DMS114 treated with DMSO at 0.1 percent for 48 hours (cell line): ENCODE results near the gene PPARA.

Source experiments
- DNase-seq: peaks from one replicate; lab custom pipeline; 2025; ENCODE audit not compliant: unreplicated experiment; lab: John Stamatoyannopoulos, UW

PPARA gene

DNA sequence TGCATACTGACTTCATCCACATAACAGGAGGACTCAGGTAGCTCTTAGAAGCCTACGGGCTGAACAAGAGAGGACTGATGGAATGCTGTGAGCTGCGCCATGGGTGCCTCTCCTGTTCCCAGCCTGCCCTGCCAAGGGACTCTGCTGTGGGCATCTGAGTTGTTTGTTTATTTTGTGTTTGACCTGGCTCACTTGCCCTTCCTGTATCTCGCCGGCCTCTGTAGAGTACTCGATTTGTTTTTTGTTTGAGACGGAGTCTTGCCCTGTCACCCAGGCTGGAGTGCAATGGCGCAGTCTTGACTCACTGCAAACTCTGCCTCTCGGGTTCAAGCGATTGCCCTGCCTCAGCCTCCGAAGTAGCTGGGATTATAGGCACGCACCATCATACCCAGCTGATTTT is 119.2 kb downstream of the PPARA start:
- DNase-seq, result no peak

DNA sequence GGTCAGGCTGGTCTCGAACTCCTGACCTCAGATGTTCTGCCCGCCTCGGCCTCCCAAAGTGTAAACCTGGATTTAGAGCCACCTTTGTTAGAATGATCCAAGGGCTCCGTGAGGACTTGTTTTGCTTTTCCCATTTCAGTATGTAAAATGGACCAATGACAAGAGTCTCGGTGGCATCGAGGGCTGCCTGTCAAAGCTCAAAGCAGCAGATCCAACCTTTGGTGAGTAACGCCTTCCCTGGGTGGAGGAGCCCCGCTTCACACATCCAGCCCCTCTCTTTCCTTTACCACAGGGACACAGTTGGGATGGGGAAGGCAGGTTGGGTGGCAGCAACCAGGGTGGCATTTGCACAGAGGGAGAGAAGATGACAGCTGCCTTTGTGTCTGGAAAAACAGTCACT is 121.9 kb downstream of the PPARA start:
- DNase-seq, result no peak

DNA sequence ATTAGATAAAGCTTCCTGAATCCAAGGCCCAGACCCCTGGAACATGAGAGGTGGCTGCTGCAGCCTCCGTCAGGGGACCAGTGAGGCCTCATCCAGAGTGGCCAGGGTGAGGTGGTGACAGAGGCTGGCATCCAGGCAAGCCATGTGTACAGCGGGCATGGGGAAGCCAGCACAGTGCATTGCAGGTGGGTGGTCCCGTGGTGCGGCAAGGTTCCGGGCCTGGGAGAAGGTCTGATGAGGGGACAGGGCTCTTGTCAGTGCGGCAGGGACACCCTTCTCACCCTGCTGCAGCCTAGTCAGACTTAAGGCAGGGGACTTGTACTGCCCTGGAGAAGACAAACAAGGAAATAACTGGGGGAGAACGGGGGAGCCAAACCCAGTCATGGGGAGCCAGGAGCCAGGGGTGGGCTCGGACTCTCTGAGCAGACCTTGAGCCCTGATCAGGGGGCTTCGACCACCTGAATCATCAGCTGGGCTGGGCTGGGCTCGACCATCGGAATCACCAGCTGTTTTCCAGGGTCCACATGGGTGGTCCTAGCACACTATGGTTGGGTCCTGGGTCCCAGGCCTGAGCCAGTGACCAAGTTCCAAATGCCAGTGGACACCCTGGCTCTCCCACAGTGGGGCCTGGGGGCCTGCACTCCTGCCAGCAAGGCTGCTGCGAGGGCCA is 122.6 kb downstream of the PPARA start:
- DNase-seq, result no peak

DNA sequence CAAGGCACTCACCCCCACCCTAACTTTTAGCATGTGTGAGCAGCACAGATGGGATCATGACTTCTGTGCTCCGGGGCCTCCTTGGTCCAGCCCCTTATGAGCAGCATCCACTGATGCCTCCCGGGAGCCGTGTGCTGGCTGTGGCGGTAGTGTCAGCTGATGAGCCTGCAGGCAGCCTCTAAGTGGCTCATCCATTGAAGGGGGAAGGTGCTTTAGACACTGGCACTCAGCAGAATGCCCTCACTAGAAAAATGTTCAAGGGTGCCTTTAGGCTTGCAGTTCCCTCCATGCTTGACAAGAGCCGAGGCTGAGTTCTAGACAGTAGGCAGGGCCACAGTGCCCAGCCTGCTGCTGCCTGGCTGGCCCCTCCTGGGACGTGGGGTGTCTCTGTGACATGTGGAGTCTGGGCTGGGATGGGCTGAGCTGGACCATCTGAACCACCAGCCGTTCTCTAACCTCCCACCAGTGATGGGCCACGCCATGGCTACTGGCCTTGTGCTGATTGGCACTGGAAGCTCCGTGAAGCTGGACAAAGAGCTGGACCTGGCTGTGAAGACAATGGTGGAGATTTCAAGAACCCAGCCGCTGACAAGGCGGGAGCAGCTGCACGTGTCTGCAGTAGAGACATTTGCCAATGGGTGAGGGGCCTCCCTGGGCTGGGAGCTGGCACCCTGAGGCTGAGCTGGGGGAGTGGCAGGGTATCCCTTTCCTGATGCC is 123.3 kb downstream of the PPARA start:
- DNase-seq, result no peak

DNA sequence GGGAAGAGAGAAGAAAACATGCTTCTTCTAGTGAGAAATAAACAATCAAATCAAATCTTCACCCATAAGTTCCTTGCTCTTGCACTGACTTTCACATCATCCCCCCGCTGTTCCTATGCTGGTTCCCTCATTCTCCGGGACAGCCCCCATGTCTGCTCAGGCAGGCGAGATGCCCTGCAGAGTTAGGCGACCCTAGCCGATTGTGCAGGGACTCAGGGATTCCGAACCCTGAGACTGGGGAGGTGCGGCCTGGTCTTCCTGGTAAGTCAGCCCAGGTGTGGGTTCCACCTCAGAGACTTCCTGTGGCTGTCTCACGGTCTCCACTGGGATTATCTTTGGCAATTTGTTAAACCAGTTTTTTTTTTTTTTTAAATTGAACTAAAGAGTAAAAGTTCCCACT is 124.1 kb downstream of the PPARA start:
- DNase-seq, result no peak

DNA sequence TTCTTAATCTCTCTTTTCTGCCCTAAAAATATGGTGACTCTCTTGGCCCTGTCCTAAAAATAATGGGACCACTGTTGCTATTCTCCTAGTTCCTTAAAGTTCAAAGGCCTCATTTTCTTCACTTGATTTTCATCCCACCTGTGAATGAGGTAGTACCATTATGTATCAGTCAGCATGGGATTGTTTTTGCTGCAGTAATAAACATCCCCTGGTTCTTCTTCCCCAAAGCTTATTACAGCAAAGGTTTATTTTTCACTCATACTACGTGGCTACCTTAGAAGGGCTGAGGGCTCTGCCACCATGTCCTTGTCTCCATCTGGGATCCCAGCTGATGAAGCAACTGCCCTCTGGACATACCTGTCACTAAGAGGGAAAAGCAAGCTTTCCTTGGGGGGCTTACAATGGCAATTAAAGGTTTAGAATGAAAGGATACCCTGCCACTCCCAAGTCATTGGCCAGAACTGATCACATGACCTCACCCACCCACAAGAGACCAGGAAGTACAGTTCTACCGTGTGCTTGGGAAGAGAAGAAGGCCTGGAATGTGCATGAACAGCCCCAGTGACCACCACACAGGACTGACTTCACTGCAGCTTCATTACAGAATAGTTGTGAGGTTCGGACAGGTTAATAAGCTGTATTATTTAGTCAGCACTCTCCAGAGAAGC is 125.3 kb downstream of the PPARA start:
- no peak for DNase-seq

DNA sequence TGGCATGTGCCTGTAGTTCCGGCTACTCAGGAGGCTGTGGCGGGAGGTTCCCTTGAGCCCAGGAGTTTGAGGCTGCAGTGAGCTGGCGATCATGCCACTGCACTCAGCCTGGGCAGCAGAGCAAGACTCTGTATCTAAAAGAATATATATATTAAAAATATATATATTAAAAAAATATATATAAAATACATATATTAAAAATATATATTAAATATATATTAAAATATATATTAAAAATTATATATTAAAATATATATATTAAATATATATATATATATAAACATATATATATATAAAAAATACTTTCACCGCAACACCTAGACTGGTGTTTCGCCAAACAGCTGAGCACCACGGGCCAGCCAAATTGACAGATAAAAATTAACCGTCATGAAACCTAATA is 126.2 kb downstream of the PPARA start:
- no peak for DNase-seq

DNA sequence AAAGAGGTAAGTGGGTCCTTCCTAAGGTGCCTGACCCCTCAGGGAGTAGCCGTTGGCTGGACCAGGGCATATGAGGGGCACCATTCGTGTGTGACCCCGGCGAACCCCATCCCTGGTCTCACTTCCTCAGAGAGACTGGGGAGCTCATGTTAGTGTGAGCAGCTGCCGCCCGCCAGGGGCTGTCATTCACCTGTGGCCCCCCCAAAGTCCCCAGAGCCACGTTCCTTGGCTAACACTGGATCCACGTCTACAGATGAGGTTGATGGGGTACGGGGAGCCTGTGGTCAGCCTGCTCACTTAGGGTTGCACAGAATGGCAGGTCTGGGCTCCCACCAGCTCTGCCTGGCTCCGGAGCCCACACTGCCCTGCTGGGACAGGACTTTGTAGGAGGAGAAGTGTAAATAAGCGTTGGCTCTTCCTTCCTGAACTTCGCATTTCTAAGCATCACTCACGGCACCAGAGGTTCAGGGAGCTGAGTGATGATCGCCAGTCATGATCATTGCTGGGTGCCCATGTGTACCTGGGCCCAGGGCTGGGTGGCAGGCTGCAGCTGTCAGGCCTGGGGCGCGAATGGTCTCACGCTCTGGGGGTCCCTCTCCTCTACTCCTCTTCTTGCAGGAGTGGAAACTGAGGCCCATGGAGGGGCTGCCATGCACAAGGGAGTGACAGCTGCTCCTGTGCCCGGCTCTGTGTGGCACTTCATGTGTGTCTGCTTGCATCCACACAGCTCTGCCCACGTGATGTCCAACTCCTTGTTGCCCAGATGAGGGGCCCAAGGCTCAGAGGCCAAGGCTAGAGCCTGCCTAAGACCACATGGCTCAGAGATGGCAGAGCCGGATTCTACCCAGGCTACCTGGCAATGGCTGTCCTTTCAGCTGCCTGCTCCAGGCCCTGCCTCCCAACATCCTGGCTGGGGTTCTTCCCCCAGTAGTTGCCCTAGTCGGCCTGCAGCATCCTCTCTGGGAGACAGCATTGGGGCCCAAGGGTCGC is 128.6 kb downstream of the PPARA start:
- no peak for DNase-seq

DNA sequence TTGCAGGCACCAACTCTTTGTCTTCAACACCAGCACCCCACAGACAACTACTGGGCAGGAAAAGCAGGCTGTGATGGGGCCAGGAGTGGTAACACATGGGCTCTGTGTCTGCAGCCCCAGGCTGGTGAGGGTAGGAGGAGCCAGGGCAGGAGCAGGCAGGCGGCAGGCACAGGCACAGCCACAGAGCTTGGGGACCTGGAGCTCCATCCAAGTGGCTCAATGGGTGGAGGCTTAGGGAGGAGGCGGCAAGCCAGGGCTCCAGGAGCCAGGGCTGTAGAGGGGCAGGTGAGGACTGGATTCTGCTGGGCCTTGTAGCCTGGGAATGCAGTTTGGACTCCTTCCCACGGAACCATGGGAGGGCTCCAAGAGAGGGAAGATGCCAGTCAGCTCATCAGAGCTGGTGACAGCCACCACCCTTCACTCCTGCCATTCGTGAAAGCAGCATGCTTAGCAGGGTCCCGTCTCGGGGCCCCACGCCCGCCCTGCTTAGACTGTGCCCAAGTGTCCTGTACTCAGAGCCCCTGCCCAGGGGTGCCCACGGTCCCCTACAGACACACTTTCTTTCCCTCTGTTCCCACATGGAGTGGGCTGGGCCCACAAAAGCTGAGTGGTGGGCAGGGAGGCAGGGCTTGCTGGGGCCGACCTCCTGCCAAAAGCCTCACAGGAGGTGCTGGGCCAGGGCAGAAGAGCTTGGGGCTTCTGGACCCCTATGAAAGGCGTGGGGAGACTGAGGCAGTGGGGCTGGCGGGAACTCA is 129.9 kb downstream of the PPARA start:
- DNase-seq, result no peak

DNA sequence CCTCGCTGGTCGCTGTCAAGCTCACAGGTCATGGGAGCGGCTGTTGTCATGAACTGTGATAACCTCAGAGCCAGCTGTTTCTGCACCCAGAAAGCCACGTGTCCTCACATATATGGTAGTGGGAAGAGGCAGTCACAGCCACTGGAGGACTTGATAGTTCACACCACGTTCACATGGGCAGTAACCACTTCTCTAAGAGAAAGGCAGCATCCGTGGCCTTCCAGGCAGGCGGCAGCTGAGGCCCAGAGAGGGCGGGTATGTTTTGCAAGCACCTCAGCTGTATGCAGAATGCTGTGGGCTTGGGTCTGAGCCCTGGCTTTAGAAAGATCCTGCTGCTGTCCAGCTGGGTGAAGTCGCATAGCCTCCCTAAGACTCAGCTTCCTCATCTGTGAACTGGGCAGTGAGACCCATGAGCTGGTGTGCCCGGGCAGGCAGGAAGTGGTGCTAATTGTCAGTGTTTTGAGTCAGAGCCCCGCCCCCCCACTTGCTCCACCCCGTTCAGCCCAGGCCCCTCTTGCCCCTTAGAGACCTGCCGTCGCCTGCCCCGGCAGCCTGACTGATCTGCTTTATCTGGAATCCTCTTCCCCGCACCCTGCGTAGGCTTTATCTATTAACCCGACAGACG is 130.8 kb downstream of the PPARA start:
- no peak for DNase-seq

DNA sequence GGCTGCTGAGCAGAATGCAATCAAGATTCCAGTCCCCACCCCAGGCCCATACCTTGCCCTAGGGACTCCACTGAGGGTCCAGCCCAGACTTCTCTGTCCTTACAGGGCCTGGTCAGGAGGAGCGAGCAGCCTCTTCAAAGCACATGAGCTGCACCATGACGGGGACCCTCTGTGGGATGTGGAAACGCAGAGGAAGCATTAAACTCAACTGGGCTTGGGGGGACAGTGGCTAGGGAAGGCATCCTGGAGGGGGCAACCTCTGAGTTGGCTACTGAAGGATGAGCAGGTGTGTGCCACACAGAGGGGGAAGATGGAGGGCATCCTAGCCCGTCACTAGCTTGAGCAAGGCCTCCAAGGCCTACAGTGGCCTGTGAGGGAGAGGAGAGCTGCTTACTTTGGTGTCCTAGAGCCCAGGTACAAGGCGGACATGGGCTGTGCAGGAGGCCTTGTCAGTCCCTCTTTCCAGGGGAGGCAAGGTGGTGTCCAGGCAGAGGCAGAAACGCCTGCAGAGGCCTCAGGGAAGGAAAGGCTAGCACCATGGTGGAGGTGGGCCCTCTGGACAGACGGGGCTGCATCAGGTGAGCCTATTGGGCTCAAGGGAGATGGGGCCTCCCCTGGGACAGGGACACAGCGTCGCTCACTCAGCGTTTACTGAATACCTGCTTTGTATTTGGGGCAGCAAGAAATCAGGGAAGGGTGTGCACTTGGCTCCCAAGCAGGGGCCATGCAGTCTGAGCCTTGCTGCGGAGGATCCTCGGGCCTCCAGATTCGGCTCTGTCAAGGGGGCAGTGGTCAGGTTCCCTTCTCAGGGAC is 131.7 kb downstream of the PPARA start:
- DNase-seq, result no peak

DNA sequence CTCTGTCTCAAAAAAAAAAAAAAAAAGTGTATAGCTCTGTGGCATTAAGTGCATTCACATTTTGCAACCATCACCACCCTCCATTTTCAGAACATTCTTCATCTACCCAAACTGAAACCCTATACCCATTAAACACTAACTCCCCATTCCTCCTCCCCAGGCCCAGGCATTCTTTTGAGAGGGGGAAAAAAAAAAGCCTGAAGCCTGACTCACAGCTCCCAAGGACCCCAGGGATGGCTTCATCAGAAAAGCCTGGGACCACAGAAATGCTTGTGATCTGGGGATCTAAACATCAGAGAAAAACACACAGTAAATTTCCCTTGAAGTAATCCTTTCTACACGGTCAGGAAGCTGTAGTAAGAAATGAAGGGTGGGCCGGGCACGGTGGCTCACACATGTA is 135.7 kb downstream of the PPARA start:
- no peak for DNase-seq

DNA sequence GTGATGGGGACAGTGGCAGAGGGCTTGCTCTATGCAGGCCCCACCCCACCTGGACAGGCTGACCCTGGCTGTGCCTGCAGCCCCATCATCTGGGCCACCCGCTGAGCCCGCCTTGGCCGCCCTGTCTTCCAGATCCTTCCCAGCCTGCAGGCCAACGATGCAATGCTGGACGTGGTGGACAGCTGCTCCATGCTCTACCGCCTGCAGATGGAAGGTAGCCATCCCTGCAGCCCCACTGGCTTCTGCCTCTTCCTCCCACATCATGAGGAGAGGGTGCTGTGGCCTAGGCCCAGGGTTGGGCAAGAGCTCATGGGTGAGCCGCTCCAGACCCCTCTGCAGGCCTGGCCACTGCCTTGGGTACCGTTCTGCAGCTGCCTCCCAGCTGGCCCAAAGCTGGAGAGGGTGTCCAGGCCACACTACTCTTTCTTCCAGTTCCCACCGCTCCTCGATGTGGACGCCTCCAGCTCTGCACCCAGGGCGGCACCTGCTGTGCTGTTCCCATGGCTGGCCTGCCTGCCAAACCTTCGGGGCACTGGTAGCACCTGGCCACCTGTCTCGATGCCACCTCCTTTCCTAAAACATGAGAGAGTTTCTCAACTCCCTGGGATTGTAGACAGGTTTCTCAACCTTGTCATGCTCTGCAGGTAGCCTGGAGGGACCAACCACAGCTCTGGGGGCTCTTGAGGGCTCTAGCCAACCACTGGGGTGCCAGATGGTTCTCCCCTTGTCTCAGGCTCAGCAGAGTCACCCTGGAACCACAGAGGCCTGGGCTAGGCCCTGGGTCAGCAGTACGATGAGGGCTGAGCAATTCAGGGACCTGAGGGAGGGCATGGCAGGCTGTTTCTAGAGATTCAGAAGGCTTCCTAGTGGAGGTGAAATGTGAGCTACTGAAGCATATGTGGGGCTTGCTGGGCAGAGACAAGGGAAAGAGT is 136.9 kb downstream of the PPARA start:
- DNase-seq, result no peak

DNA sequence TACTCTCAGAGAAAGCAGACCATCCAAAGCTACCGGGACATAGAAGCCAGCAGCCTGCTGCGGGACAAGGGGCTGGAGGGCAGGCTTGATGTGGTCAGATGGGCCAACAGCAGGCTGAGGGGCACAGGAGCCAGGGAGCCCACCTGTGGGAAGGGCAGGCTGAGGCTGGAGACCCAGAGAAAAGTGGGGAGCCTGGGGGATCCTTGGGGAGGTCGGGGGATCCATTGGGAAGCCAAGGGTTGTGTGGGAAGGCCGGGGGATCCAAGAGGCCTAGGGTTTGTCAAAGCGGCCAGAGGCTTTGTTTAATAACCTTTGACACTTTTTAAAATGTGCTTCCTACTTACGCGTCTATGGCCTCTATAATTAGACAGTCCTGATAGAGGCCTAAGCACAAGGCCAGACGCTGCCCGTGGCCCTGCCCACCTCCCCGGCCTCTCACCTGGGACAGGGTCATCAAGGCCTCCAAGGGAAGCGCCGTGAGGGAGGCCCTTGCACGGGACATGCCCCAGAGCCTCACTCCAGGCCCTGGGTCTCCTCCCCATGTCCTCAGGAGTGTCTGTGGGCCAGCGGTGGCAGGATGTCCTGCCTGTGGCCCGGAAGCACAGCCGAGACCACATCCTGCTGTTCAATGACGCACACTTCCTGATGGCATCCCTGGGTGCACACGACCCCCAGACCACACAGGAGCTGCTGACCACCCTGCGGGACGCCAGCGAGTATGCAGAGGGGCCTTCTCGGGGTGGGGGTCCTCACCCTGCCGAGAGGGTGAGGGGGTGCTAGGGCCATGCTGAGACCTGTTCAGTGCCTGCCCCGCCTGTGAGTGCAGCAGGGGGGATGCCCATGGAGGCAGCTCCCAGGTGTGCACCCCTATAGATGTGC is 137.8 kb downstream of the PPARA start:
- no peak for DNase-seq

DNA sequence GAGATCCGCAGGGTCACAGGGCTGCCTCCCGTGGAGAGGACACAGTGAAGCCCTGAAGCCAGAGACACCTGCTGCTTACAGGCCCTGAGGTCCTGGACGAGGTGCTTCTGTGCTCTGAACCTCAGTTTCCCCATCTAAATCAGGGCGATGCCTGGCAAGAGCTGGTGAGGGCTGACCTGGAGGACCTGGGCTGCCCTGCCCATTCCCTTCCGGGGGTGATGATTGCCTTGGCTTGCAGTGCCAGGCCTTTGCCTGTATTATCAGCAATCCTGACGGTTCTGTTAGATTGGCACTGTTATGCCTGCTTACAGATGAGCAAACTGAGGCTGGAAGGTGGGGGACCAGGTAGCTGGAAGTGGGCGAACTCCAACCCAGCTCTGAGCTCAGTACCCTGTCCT is 138.5 kb downstream of the PPARA start:
- DNase-seq, result no peak

DNA sequence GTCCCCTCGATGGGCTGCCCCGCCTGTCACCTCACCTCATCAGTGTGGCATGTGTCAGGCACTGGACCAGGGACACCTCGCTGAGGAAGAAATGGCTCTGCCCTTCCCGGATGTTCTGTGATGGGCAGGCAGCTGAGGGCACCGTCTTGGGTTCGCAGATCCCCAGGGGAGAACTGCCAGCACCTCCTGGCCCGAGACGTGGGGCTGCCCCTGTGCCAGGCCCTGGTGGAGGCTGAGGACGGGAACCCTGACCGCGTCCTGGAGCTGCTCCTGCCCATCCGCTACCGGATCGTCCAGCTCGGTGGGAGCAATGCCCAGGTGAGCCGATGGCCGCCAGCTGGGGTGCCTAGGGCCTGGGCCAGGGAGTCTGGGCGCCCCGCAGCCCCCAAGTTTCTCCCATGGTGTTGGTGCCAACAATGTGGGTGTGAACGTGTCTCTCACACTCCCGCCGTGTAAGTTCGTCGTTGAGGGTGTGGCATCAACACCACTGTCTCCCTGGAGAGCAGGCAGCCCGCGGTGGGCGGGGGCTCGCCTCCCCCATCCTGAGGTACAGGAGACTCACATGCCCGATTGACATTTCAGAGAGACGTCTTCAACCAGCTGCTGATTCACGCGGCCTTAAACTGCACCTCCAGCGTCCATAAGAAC is 139.0 kb downstream of the PPARA start:
- no peak for DNase-seq
